ENCODE data around the gene COL7A1.
"Not testable (repeated sequence)": the region's sequence is repeated elsewhere in the genome, so short reads cannot be mapped to it uniquely, and the experiment has no call there.

The COL7A1 gene

DNA sequence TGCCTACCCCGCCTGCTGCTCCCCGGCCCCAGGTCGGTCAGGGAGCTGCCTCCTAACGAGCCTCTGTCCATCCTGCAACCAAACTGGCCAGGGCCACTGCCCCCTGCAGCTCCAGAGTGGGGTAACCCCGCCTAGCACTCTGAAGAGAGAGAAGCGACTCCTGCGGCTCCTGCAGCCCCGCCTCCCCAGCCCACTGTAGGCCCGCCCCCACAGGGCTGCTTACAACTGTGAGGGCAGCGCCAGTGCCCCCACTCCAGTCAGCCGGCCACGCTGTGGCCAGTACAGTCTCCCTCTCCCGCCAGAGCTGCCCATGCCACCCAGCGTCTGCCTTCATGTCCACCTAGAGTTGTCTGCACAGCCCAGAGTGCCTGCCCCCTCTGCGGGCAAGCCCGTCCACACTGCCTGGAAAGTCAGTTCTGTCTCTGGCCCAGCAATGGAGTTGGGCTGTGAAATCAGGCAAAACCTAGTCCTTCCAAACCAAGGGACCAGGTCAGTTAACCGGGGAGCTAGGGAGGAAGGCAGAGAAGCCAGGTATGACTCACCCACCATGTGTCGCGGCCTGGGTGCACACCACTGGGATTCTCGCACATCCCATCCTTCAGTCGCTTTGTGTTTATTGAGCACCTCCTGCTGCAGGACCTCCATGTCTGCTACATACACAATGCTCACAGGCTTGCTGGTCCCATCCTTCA is 33.9 kb downstream of the COL7A1 start:
- no peak for DNase-seq

DNA sequence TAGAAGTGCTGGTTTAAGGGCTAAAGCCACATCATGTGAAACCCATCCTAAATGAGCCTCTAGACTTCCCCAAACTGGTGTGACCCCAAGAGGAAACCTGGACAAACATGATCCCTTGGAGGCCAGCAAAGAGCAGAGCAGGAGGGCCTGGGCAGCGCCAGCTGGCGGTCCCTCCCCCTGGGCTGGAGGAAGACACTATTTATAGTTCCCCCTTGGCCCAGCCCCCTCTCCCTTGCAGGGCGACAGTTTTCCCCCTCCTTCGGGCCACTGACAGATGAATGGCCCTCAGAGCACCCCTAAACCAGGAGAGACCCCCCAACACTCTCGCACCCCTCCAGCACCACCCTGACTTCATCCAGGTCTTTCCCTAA is 34.5 kb downstream of the COL7A1 start:
- DNase-seq, result no peak

DNA sequence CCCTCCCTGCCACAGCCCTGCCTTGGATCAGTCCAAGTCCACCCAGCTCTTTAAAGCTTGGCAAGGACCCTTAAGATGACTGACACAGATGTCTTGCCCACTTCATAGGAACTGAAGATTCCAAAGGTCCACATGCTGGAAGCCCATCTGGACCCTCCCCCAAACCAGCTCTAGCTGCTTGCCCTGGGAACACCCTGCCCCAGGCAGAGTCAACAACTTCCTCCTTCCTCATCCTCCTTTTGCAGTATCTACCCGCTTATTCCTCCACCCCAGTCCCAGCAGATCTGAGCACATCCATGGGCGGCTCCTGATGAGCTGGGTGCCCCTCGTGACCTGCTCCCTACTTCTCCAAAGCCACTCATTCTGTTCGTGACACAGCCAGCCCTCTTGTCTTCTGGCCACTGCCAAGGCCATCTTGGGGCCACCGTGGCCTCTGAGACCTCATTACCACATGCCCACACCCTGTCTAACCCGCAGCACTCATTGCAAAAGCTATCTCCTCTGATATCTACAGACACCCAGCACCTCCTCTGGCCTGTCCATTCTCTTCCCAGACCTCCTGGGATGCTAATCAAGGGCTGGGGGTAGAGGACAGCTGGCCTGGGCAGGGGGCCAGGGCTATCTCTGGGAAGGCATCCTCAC is 36.5 kb downstream of the COL7A1 start:
- no peak for DNase-seq

DNA sequence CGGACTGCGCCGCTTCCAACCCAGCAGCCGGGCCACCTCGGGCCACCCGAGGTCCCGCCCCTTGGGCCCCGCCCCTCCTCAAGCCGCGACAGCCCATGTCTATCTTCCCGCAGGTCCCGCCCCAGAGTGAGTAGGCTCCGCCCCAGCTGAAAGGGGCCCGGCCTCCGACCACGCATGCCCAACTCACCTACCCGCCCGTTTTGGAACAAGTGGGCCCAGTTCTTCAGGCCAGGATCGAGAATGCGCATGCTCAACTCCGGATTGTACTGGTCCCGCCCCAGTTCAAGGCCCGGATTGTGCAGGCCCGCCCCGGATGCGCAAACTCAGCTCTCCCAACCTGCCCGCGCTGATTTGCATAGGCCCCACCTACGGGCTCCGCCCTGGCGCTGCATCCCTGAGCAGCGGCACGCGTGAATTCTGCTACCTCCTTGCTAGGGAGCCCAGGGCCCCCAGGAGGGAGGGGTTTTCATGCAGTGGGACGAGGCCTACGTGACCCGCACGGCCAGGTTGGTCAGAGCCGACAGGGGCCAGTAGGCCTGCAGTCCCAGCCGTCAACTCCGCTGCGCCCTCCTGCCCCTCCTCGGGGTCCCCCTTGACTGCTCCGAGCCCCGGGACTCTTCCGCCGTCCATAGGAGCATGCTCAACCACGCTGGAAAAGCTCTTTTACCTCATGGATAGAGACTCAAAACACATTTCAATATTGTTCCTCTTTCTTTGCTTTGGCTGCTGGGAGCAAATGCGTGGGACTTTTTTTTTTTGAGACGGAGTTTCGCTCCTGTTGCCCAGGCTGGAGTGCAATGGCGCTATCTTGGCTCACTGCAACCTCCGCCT is 38.1 kb downstream of the COL7A1 start, which contains the start of gene PFKFB4:
Gene PFKFB4, minus strand, starts transcription at position 8 of the 831 bp plus-strand sequence. CDS start 26 bp downstream, outside the sequence.
- peak; percentile 95 for DNase-seq

DNA sequence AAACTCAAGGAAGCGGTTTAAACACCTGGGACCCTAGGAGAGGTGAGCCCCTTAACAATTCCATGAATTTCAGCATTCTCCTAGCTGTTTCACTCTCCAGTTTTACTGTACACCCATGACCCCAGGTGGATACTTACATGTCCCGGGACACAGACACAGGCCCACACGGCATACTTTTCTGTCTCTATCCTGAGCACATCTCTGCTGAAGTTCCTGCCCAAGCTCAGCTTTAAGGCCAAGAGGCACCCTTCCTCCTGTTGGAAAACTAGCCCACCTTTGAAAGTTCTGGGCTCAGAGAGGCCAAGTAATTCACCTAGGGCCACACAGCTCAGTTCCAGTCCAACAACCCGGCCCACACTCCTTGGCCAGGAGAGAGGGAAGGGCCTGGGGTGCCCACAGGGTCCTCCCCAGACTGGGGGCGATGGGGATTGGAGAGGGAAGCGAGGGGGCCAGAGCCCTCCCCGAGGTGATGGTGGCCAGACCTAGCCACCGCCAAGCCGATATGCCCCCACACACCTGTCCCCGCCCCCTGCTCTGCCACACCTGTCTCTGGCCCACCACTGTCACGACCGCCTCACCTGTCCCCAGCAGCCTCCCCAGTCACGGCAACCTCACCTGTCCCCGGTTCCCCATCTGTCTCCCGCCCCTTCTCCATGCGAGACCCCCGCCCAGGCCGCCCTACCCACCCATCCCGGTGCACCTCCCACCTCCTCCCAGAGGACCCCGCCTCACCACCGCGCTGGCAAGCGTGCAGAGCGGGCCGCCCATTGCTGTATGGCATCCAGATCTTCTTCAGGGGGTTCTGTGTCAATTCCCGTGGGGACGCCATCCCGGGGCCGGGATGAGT is 39.0 kb downstream of the COL7A1 start:
- DNase-seq, result no peak

DNA sequence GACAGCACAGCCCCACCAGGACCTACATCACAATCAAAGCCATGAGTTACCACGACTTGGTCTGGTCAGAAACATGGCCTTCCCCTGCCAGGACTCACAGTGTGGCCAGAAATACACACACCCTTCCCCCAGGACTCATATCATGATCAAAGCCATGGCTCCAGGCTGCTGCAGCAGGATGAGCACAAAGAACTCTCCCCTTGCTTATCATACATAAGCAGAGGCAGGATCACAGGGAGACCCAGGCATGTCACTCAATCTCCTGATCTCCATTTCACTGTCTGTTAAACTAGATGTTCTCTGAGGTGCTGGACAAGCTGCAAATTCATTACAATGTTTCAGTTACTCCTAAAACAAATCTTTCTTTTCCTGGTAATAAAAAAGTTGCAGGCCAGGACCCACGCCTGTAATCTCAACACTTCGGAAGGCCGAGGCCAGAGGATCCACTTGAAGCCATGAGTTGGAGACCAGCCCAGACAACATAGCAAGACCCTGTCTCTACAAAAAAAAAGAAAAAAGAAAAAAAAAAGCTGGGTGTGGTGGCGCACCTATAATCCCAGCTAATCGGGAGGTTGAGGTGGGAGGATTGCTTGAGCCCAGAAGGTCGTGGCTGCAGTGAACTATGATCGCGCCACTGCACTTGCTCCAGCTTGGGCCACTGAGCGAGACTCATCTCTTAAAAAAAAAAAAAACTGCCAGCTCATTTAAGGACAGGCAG is 39.7 kb downstream of the COL7A1 start:
- DNase-seq, result no peak

DNA sequence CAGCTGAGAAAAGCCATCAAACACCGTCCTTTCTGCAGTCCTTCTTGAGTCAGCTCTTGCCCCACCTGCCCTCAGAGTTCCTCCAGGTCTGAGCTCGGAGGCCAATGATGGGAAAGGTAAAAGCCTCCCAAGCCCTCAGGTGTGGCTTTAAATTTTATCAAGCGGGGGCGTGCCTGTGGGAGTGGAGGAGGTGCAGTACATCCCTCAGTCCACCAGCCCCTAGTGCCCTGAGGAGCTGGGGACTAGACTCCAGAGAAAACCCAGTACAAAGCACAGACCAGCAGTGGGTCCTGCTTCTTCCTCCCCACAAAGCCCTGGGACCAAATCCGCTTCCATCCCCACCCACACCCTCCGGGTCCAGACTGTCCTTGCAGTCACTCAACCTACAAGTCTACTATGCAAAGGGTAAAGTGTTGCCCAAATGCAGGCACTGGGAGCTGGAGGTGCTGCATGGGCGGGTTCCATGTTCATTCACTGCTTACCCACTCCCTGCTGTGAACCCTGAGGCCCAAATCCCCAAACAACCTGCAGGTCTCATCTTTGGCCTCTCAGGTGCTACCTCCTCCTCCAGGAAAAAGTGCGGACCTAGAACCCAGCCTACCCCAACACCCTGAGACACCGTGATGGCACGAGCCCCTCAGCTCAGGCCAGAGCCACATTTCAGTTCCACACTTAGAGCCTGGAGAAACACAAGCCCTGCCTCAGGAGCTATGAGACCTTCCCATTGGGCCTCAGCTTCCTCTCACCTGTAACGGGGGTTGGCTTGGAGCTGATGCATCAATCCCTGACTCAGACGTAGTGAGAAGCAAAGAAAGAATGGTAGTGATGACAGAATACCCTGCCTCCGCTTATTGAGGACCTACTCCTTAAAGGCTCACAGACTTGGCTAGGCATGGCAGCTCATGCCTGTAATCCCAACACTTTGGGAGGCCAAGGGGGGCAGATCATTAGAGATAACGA is 41.0 kb downstream of the COL7A1 start:
- no peak for DNase-seq

DNA sequence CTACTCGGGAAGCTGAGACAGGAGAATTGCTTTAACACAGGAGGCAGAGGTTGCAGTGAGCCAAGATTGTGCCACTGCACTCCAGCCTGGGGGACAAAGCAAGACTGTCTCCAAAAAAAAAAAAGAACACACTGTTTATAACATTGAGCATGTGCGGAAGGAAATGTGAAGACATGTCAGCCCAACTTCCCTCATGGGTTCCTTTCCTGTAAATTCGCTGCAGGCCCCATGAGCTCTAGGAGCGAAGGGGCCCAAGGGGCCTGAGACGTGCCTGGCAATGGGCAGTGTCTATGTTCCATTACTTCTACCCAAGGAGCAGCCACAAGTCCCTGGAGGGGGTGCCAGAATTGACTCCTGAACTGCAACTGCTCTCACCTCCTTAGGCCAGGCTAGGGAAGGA is 41.8 kb downstream of the COL7A1 start:
- no peak for DNase-seq

DNA sequence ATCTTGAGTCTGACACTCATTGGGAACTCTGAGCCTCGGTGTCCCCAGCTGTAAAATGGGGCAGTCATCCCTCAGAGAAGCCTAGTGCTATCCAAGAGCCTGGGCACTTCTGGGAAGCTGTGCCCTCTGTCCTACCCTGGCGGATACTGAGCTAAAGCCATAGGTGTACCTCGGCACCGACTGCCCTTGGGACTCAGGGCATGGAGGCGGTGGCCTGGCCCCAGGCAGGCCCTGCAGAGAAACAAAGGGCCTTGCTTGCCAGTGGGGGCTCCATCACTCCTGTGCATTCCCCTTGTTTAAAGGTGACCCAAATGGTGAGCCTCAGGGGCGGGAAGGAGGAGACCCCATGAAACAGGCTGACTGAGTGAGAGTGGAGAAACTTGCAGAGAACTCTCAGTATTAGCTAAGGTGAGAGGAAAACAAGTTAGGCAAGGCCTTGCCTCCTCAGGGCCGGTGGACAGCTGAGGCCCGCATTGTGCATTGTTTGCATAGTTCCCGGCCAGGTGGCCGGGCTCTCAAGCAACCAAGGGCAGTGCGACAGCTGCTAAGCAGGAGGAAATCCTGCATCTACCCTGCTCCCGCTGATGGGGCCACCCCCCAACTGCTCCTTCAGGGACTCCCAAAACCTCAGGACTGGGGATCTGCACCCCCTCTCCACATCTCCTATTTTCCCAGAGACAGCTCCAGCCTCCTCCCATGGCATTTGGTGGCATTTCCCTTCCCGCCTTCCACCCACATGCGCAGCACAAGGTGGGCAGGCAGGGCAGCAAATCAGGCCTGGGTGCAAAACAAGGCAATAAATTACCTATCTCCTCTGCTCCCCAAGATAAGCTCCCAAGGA is 42.8 kb downstream of the COL7A1 start:
- DNase-seq, result no peak

DNA sequence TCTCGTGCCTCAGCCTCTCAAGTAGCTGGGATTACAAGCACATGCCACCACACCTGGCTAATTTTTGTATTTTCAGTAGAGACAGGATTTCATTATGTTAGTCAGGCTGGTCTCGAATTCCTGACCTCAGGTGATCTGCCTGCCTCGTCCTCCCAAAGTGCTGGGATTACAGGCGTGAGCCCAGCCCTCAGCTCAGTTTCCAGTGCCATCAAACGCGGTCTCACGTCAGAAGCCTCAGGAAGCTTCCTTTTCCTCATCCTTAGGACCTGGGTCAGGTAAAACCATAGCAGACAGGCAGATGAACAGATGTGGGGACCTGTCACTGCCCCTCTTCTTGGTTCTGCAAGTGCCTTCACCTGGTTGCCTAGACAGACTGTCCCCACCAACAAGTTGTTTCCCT is 43.5 kb downstream of the COL7A1 start:
- not testable (repeated sequence) for DNase-seq

DNA sequence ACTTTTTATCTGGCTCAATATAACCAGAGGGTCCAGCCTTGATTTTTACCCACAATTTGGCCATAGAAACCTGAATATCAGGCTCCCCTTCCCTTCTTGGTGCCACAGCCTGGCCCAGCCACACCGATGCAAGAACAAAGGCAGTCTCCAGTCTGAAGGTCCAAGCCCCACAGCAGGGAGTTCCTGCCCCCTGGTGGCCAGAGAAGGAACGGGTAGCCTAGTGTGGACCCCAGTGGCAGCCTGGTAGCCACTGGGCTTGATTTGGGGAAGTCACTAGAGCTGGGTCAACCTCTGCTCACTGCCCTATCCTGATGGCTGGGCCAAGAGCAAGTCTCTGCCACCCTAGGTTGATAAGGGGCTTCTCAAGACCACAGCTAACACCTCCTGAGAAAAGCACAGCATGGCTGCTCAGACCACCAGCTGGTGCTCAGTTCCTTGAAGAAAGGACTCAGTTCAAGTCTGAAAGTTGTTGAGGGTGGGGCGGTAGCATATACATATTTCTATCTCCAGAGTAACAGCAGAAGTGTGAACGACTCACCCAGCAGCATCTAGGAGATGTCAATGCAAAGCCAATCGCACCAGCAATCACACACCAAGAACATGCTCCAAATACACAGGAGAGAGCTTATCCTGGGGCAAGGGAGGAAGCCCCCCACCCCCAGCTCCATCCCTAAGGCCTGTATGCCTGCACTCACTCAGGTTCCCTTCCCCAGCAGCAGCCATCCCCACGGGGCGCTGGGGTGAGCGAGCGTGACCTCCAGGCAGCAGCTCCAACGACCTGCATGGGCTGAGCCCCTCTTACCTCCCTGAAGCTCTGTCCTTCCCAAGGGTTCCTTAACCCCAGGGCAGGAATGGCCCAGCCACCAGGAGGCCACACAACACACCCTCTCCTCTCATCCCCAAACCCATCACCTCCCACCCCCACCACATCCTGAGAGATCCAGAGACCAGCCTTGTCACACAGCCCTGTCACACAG is 46.1 kb downstream of the COL7A1 start:
- peak; percentile 21 for DNase-seq

DNA sequence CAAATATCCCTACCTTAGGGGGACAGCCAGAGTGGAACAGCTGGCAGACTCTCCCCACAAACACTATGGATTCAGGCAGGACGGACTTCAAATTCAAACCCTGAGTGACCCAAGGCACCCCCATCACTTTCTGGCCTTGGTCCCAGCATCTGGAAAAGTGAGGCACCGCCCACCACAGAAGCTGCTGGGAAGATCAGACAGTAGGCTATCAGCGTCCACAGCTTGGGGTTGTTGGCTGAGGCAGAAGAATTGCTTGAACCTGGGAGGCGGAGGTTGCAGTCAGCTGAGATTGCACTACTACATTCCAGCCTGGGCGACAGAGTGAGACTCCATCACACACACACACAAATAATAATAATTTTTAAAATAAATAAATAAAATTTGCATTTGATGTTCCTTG is 47.0 kb downstream of the COL7A1 start:
- no peak for DNase-seq

DNA sequence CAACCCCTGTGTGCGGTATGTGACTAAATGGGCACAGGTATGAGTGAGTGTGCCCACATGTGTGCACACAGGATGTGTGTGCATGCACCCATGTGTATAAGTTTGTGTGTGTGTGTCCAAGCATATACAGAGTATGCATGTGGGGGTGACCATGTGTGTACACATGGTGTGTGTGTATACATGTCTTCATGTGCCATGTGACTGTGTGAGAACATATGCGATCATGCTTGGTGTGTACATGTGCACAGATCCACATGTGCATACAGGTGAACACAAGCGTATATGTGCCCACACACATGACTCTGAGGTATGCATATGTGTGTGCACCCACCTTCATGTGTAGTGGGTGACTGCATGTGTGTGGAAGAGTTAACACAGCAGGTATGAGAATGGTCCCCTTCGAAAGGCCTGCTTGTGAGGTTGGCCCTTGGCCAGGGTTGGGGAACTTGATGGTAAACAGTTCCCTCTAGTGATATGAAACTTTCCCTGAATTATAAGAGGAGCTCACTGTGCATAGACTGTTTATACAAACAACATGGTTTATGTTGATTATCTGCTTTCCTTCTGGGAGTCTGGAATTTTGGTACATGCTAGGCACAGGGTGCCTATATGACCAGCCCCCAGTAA is 48.8 kb downstream of the COL7A1 start:
- DNase-seq, result no peak

DNA sequence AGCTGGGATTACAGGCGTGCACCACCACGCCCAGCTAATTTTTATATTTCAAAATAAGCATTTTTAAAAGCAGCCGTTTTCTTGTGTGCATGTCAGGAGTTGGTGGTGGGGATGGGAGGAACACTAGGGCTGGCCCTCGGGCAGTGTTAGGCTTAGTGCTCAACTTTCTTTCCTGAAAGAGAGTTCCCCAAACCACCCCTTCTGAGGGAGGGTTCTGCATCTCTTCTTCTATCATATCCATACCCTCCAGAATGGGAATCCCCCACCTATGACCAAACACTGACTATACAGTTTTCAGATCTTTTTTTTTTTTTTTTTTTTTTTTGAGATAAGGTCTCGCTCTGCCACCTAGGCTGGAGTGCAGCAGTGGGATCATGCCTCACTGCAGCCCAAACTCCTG is 51.0 kb downstream of the COL7A1 start:
- DNase-seq, result no peak

DNA sequence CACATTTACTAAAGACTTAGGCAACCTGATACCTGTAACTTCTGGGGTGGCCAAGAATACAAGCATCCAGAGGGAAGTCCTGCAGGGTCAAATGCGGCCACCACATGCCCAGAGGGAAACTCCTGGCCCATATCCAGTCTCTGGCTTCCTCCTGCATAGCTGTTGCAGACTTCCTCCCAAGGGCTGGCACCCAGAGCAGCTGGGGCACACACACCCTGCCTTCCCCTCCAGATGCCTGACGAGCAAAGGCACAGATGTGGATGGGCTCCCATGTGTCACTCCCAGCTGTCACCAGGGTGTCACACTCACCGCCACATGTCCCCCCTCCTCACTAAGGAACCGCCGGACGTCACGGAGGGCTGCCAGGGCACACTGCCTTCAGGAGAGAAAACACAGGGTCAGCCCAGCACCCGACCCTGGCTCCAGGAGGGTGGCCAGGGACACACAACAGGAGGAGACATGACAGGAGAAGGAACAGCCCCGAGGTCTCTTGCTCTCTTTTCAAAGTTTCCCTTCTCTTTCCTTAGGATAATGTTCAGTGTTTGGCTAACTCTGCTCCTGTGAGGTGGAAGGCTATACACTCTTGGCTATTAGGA is 51.8 kb downstream of the COL7A1 start:
- DNase-seq, result no peak

DNA sequence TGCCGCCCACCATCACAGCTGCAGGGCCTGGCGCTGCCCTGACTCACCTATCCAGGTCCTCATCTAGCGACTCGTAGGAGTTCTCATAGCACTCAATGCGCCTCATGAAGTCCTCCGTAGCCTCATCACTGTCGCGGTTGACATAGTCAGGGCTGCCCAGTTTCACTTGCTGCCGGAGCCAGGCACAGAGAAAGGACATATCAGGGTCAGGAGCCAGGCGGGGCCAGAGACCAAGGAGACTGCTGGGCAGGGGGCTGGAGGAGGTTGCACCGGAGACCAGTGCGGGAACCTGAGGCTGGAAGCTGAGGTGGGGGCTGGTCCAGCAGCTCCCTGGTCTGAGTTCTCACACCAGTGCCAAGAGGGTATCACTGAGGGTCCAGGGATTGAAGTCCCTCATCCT is 56.7 kb downstream of the COL7A1 start:
- DNase-seq, result no peak

DNA sequence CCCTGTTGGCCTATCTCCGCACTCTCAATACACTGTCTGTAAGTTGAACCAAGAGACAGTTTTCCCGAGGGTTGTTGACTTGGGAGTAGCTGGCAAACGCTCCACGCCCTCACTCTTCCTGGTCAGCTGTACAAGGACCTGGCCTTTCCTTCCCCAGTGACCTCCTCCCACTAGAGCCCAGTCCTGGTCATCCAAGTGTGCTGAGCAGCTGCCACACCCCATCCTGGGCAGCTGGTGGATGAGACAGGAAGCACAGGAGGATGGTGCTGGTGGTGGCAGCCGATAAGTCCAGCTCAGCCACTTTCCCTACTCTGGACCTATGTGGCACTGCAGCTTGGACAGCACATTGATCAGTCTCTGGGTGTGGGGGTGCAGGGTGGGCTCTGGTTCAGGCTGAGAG is 58.3 kb downstream of the COL7A1 start:
- no peak for DNase-seq

DNA sequence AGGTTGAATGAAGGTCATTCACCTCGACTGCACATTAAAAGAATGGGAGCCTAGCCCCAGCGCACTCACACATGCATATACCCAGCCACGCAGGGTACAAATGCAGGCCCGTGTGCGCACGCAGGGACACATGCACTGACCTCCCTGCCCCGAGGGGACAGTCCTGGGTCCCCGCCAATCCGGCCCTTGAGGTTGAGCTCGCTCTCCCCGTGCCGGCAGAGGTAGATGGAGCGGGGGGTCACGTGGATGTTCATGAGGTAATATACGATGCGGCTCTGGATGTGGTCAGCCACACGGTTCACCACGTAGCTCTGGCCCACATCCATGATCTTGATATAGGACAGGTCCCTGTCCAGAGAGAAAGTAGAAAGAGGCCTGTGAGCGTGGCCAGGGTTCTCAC is 59.0 kb downstream of the COL7A1 start:
- DNase-seq, result no peak
